ENCODE data around the gene TMEM37.

DNA sequence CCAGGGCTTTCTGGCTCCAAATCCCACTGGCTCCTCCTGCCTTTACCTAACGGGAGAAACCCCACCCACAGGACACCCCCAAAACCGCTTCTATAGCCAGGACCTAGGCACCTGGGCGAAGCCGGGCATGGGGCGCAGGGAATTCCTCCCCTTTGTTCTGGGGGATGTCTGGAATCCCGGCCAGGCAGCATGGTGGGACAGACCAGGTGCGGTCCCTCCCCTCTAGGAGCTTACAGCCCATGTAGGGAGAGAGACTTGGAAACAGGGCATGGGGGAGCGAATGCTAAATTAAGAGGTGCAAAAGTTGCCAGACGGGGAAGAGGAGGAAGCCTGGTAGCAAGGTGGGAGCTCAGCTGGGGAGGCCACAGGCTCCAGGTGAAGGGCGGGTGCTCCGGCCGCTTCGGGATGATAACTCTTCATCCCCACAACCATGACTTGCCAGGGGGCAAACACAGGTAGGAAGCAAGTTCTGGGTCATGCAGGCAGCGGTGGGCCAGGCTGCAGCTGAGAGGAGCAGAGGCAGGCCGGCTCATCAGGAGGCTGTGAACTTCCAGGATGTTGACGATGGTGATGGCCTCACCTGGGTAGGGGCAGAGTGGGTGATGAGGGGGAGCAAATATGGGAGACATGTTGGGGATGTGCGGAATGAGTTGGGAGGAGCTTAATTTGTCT, 1.3 kb downstream of the TMEM37 start:
- TF ChIP-seq CTCF (IDR thresholded peaks at IDR 0.05) (no peak), POLR2A (IDR thresholded peaks at IDR 0.05; ENCODE audit: low read depth) (no peak), EP300 (IDR thresholded peaks at IDR 0.05) (no peak)
